Measurements from ENCODE around the gene ACTR3. TPM values are rescaled to one million over a fixed set of nuclear protein-coding genes. Genes with fewer than 3 reads are reported as not detected.

ACTR3 gene
- total and polyA plus RNA-seq, 4 donors: 34.4 to 99.6 (median 51.8) TPM

DNA sequence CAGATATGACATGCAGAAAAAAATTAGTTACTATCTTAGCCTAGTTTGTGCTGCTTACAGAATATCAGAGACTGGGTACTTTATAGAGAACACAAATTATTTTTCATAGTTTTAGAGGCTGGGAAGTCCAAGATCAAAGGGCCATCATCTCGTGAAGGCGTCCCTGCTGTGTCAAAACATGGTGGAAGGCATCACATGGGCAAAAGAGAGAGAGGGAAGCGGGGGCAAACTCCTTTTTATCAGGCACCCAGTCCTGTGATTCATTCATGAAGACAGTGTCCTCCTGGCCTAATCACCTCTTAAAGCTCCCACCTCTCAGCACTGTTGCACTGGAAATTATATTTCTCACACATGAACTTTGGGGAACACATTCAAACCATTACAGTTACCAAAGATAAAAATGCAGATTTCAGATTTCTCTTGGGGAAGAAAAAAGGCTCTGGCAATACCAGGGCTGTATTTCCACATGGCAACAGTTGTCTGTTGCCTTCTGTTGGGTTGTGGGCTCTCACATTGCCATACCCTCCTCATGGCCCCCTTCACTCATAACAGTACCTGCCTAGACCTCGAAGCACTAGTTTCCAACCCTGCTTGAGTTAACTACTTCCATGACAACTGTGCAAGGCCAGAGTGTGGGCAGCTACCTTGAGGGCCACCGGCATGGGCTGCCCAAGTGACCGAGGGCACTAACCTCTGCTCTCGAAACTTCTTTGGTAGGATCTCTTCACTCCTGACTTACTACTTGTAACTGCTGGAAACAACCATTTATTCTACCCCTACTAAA, 2.7 kb upstream of the ACTR3 start:
- H3K27me3 ChIP-seq (ENCODE audit: control insufficient read depth in 4 of 4, insufficient read depth in 4 of 4, low read length in 3 of 4): no peaks in the 10 kb centered on the region
- peak overlapping the region in 1 of 2 donors; percentile 33 for H3K27ac ChIP-seq (ENCODE audit: low read depth in 1 of 2, low read length in 2 of 2)
- H3K9me3 ChIP-seq (ENCODE audit: control insufficient read depth in 4 of 4, low read length in 3 of 4): no peaks in the 10 kb centered on the region
- no peak overlapping the region for H3K4me3 ChIP-seq (ENCODE audit: low read depth in 1 of 3, low read length in 3 of 3)
- TF ChIP-seq CTCF (IDR thresholded peaks at IDR 0.05; ENCODE audit: low read depth, low read length, missing input control) (no peak), ZBTB33 (IDR thresholded peaks at IDR 0.05) (no peak), NR2F2 (IDR thresholded peaks at IDR 0.05) (no peak), FOXA1 (IDR thresholded peaks at IDR 0.05) (no peak), HNF4A (conservative IDR thresholded peaks at IDR 0.05) (no peak), EGR1 (IDR thresholded peaks at IDR 0.05; ENCODE audit: low read depth in 2 of 2) (no peak), TAF1 (conservative IDR thresholded peaks at IDR 0.05) (no peak)
- no peaks in the 10 kb centered on the region for H3K36me3 ChIP-seq (ENCODE audit: control insufficient read depth in 4 of 4, insufficient read depth in 3 of 4, low read depth in 1 of 4, low read length in 3 of 4)
- DNase-seq (ENCODE audit: low spot score): no peak
- WGBS: 87% methylated on average over 7 of the region's 7 CpGs
- no peak overlapping the region for H3K9ac ChIP-seq (ENCODE audit: low read depth in 1 of 2, low read length in 2 of 2)
- H3K4me1 ChIP-seq (ENCODE audit: control insufficient read depth in 4 of 4, insufficient read depth in 4 of 4, low read length in 3 of 4): peaks cover 2 to 22% (median 13%) of the 10 kb centered on the region in 4 donors

- no peaks in the 10 kb centered on the region for H3K27me3 ChIP-seq (ENCODE audit: control insufficient read depth in 4 of 4, insufficient read depth in 4 of 4, low read length in 3 of 4)
- peak overlapping the region; percentile 67 to 92 (median 88) for H3K4me3 ChIP-seq (ENCODE audit: low read depth in 1 of 3, low read length in 3 of 3)
- H3K36me3 ChIP-seq (ENCODE audit: control insufficient read depth in 4 of 4, insufficient read depth in 3 of 4, low read depth in 1 of 4, low read length in 3 of 4): no peaks in the 10 kb centered on the region
- peaks cover 7 to 31% (median 25%) of the 10 kb centered on the region in 4 donors for H3K4me1 ChIP-seq (ENCODE audit: control insufficient read depth in 4 of 4, insufficient read depth in 4 of 4, low read length in 3 of 4)
- peak overlapping the region; percentile 40 to 93 for H3K9ac ChIP-seq (ENCODE audit: low read depth in 1 of 2, low read length in 2 of 2)
- no peaks in the 10 kb centered on the region for H3K9me3 ChIP-seq (ENCODE audit: control insufficient read depth in 4 of 4, low read length in 3 of 4)
- 42% methylated on average over 14 of the region's 14 CpGs for WGBS
- no peak for DNase-seq (ENCODE audit: low spot score)
- H3K27ac ChIP-seq (ENCODE audit: low read depth in 1 of 2, low read length in 2 of 2): peak overlapping the region; percentile 76 to 80
- TF ChIP-seq FOXA1 (IDR thresholded peaks at IDR 0.05) (no peak), YY1 (IDR thresholded peaks at IDR 0.05) (no peak), HNF4G (IDR thresholded peaks at IDR 0.05) (no peak), SP1 (IDR thresholded peaks at IDR 0.05) (no peak), FOXA2 (IDR thresholded peaks at IDR 0.05) (no peak), MAX (IDR thresholded peaks at IDR 0.05) (no peak), REST (IDR thresholded peaks at IDR 0.05) (no peak), EGR1 (IDR thresholded peaks at IDR 0.05; ENCODE audit: low read depth in 2 of 2) (no peak), ZBTB33 (IDR thresholded peaks at IDR 0.05) (no peak), JUND (IDR thresholded peaks at IDR 0.05) (no peak), NR2F2 (IDR thresholded peaks at IDR 0.05) (no peak), HNF4A (conservative IDR thresholded peaks at IDR 0.05) (no peak), RAD21 (IDR thresholded peaks at IDR 0.05) (no peak), TAF1 (conservative IDR thresholded peaks at IDR 0.05) (no peak), RXRA (IDR thresholded peaks at IDR 0.05) (no peak)
- TF ChIP-seq, protein P1, sequence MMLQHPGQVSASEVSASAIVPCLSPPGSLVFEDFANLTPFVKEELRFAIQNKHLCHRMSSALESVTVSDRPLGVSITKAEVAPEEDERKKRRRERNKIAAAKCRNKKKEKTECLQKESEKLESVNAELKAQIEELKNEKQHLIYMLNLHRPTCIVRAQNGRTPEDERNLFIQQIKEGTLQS (IDR thresholded peaks at IDR 0.05): no peak
These were observed 1.0 kb upstream of the ACTR3 start for GRCh38 chr2:113888641-113889470.

Measured in liver (tissue), 9 donors.